ENCODE results near the gene TSHZ1.

The TSHZ1 gene

GRCh38 chr18:75207310-75208154 is 3.1 kb upstream of the TSHZ1 start:
- no peak for DNase-seq (ENCODE audit: low read depth in 2 of 2)

GRCh38 chr18:75208155-75208835 is 2.3 kb upstream of the TSHZ1 start:
- DNase-seq (ENCODE audit: low read depth in 2 of 2): peak in 1 of 2 donors; percentile 28

- DNase-seq (ENCODE audit: low read depth in 2 of 2): no peak
These were observed 1.8 kb upstream of the TSHZ1 start for GRCh38 chr18:75208836-75209128.

GRCh38 chr18:75209129-75209950 is 1.3 kb upstream of the TSHZ1 start, which contains the start of gene PTGR3:
Gene PTGR3 (minus strand): TSS chr18:75209139. CDS start chr18:75209058, 81 bp downstream.
- DNase-seq (ENCODE audit: low read depth in 2 of 2): peak; percentile 41 to 64

GRCh38 chr18:75209951-75210258 is 692 bp upstream of the TSHZ1 start:
- DNase-seq (ENCODE audit: low read depth in 2 of 2): no peak

GRCh38 chr18:75211002-75211621 is 515 bp downstream of the TSHZ1 start:
- DNase-seq (ENCODE audit: low read depth in 2 of 2): no peak

- DNase-seq (ENCODE audit: low read depth in 2 of 2): no peak
These were observed 992 bp downstream of the TSHZ1 start for GRCh38 chr18:75211626-75211952.

- DNase-seq (ENCODE audit: low read depth in 2 of 2): no peak
These were observed 1.6 kb downstream of the TSHZ1 start for GRCh38 chr18:75211953-75212750.

GRCh38 chr18:75212751-75213090 is 2.1 kb downstream of the TSHZ1 start:
- DNase-seq (ENCODE audit: low read depth in 2 of 2): no peak

- DNase-seq (ENCODE audit: low read depth in 2 of 2): no peak
These were observed 3.2 kb downstream of the TSHZ1 start for GRCh38 chr18:75213611-75214331.

- DNase-seq (ENCODE audit: low read depth in 2 of 2): no peak
These were observed 3.7 kb downstream of the TSHZ1 start for GRCh38 chr18:75214332-75214690.

- DNase-seq (ENCODE audit: low read depth in 2 of 2): no peak
These were observed 4.3 kb downstream of the TSHZ1 start for GRCh38 chr18:75214766-75215510.

GRCh38 chr18:75215663-75216062 is 5.1 kb downstream of the TSHZ1 start:
- no peak for DNase-seq (ENCODE audit: low read depth in 2 of 2)

GRCh38 chr18:75216212-75216910 is 5.8 kb downstream of the TSHZ1 start:
- no peak for DNase-seq (ENCODE audit: low read depth in 2 of 2)

- no peak for DNase-seq (ENCODE audit: low read depth in 2 of 2)
These were observed 6.5 kb downstream of the TSHZ1 start for GRCh38 chr18:75216911-75217689.

GRCh38 chr18:75218065-75218923 is 7.7 kb downstream of the TSHZ1 start:
- no peak for DNase-seq (ENCODE audit: low read depth in 2 of 2)

GRCh38 chr18:75219745-75220375 is 9.3 kb downstream of the TSHZ1 start:
- DNase-seq (ENCODE audit: low read depth in 2 of 2): no peak
